ENCODE measurements around the gene LYSMD2.

GRCh38 chr15:51736751-51737521 lies 519 bp downstream of the LYSMD2 start:
- no peak for TF ChIP-seq YY1 (IDR thresholded peaks at IDR 0.05; ENCODE audit: borderline replicate concordance in 1 of 3, control insufficient read depth in 1 of 3, extremely low read depth in 1 of 3, insufficient read depth in 3 of 3, insufficient read length in 1 of 3, insufficient replicate concordance in 2 of 3, low read depth in 1 of 3, low read length in 2 of 3)
- no peak for TF ChIP-seq E2F1 (CRISPR knock-in tag; IDR thresholded peaks at IDR 0.05)
- no peak for TF ChIP-seq TGIF2 (CRISPR knock-in tag; IDR thresholded peaks at IDR 0.05)
- TF ChIP-seq SMC3 (conservative IDR thresholded peaks at IDR 0.05; ENCODE audit: insufficient read depth, low read depth, low read length) = no peak
- TF ChIP-seq CTCF (IDR thresholded peaks at IDR 0.05 in 2 of 3, conservative IDR thresholded peaks at IDR 0.05 in 1 of 3; ENCODE audit: insufficient read depth in 2 of 3, low read depth in 1 of 3, low read length in 3 of 3) = no peak
- no peak for TF ChIP-seq ZNF3 (CRISPR knock-in tag; IDR thresholded peaks at IDR 0.05)
- TF ChIP-seq POLR2AphosphoS2 (IDR thresholded peaks at IDR 0.05; ENCODE audit: low read length) = no peak
- TF ChIP-seq NRF1 (conservative IDR thresholded peaks at IDR 0.05 in 1 of 2, IDR thresholded peaks at IDR 0.05 in 1 of 2) = no peak
- no peak for TF ChIP-seq FOXA1 (IDR thresholded peaks at IDR 0.05; ENCODE audit: borderline replicate concordance)
- no peak for TF ChIP-seq SP1 (CRISPR knock-in tag; IDR thresholded peaks at IDR 0.05)
- no peak for TF ChIP-seq FOXJ2 (tag; IDR thresholded peaks at IDR 0.05)
- TF ChIP-seq ATF6 (CRISPR knock-in tag; IDR thresholded peaks at IDR 0.05) = no peak
- no peak for TF ChIP-seq ZFP30 (CRISPR knock-in tag; IDR thresholded peaks at IDR 0.05; ENCODE audit: borderline replicate concordance)

Measured in K562 (cell line).